Measurements from ENCODE around the gene HFE.
"Not testable (repeated sequence)": the region's sequence is repeated elsewhere in the genome, so short reads cannot be mapped to it uniquely, and the experiment has no call there.

Gene HFE

DNA sequence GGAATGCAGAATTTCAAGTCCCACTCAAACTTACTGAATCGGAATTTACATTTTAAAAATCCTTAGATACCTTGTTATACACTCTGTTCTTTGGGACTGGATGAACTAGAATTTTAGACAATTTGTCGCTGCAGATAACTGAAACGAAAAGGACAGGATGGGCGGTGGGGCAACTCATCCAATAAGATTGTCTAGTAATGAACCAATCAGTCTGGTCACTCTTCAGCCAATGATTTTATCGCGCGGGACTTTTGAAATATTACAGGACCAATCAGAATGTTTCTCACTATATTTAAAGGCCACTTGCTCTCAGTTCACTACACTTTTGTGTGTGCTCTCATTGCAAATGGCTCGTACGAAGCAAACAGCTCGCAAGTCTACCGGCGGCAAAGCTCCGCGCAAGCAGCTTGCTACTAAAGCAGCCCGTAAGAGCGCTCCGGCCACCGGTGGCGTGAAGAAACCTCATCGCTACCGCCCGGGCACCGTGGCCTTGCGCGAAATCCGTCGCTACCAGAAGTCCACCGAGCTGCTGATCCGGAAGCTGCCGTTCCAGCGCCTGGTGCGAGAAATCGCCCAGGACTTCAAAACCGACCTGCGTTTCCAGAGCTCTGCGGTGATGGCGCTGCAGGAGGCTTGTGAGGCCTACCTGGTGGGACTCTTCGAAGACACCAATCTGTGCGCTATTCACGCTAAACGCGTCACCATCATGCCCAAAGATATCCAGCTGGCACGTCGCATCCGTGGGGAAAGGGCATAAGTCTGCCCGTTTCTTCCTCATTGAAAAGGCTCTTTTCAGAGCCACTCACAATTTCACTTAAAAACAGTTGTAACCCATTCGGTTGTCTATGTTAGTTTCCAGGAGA lies 41.9 kb upstream of the HFE start:
- POLR2A ChIA-PET: interaction anchor here (1.0 to 22.3 kb wide), 4 partner anchors 11 to 112 kb away, joined by 3 to 715 read pairs (median 11); a partner anchor contains a TSS
- TF ChIP-seq FOXA1 (IDR thresholded peaks at IDR 0.05) (no peak), SUZ12 (IDR thresholded peaks at IDR 0.05) (no peak), L3MBTL2 (conservative IDR thresholded peaks at IDR 0.05) (no peak), NFRKB (IDR thresholded peaks at IDR 0.05) (no peak), TARDBP (IDR thresholded peaks at IDR 0.05) (no peak), FOXK2 (IDR thresholded peaks at IDR 0.05) (no peak), HDGF (IDR thresholded peaks at IDR 0.05; ENCODE audit: borderline replicate concordance) (no peak), BHLHE40 (IDR thresholded peaks at IDR 0.05; ENCODE audit: borderline replicate concordance) (no peak), LEF1 (IDR thresholded peaks at IDR 0.05; ENCODE audit: borderline replicate concordance) (no peak)
- TF ChIP-seq, protein P1, sequence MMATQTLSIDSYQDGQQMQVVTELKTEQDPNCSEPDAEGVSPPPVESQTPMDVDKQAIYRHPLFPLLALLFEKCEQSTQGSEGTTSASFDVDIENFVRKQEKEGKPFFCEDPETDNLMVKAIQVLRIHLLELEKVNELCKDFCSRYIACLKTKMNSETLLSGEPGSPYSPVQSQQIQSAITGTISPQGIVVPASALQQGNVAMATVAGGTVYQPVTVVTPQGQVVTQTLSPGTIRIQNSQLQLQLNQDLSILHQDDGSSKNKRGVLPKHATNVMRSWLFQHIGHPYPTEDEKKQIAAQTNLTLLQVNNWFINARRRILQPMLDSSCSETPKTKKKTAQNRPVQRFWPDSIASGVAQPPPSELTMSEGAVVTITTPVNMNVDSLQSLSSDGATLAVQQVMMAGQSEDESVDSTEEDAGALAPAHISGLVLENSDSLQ (IDR thresholded peaks at IDR 0.05): no peak
- CTCF ChIA-PET: no interaction called here
- DNase-seq (ENCODE audit: extremely low spot score): no peak

DNA sequence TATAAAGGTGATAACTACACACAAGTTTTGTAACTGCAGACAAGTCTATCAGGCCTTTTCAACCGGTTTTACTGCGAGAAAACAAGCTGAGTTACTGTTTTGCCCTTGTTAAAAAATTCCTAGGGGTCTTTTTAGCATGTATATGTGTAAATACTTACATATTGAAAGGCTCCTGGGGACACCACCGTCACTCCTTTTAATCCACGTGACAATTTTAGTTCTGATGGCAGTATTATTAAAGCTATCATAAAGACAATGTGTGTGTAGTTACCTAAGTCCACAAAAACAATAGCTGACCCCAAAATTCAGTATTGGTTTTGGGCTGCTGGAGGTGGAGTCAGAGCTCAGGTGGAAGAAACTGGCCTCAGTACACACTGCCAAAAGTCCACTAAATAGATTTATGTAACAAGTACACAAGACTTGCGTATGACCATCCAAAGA lies 41.3 kb upstream of the HFE start:
- TF ChIP-seq L3MBTL2 (conservative IDR thresholded peaks at IDR 0.05) (no peak), BHLHE40 (IDR thresholded peaks at IDR 0.05; ENCODE audit: borderline replicate concordance) (no peak), FOXK2 (IDR thresholded peaks at IDR 0.05) (no peak), SP1 (IDR thresholded peaks at IDR 0.05) (no peak)
- ChIA-PET POLR2A (interaction anchor here (1.0 to 22.3 kb wide), 4 partner anchors 10 to 111 kb away, joined by 3 to 715 read pairs (median 11); a partner anchor contains a TSS), CTCF (no interaction called here)
- no peak for DNase-seq (ENCODE audit: extremely low spot score)

DNA sequence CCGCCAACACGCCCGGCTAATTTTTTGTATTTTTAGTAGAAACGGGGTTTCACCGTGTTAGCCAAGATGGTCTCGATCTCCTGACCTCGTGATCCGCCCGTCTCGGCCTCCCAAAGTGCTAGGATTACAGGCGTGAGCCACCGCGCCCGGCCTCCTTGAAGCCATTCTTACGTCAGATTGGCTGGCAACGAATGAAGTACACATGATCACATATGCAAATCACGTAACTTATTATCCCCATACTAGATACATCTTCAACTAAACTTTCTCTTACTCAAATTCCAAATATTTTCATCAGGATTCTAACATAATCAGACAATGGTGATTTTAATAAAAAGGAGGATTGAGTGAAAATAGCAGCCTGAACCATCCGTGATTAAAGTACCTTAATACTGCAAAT lies 39.9 kb upstream of the HFE start:
- CTCF ChIA-PET; DNase-seq (ENCODE audit: extremely low spot score): not testable (repeated sequence)
- POLR2A ChIA-PET: interaction anchor here (22.3 kb wide), 1 partner anchor 21 kb away, joined by 715 read pairs; a partner anchor contains a TSS

DNA sequence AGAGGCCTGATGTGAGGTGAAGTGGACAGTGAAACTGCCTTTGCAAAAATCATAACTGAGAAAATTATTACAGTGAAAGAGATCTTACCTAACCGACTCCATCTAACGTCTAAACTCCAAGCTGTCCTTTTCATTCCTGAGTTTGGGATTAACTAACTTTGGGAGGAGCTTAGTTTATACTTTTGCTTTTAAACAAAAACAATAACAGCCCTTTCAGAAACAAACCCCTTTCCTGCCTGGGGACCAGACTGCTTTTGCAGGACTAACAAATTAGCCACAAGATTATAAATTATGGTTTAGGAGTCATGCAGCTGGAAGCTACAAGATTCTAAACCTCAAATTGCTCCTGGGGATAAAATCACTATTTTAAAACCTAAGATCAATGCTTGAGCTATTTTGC lies 38.6 kb upstream of the HFE start:
- no peak for DNase-seq (ENCODE audit: extremely low spot score)
- CTCF ChIA-PET: interaction anchor here (1.2 kb wide), 1 partner anchor 22 kb away, joined by 6 read pairs; no protein-coding TSS in a partner anchor
- POLR2A ChIA-PET: interaction anchor here (1.1 to 22.3 kb wide), 4 partner anchors 8 to 1844 kb away, joined by 3 to 715 read pairs (median 4); a partner anchor contains a TSS
- TF ChIP-seq, protein P1 (IDR thresholded peaks at IDR 0.05): no peak
- TF ChIP-seq CTBP1 (IDR thresholded peaks at IDR 0.05; ENCODE audit: borderline replicate concordance): no peak
- no peak for TF ChIP-seq FOXK2 (IDR thresholded peaks at IDR 0.05)
- no peak for TF ChIP-seq TARDBP (IDR thresholded peaks at IDR 0.05)
- no peak for TF ChIP-seq ELF4 (IDR thresholded peaks at IDR 0.05)
- no peak for TF ChIP-seq L3MBTL2 (conservative IDR thresholded peaks at IDR 0.05)
- TF ChIP-seq LEF1 (IDR thresholded peaks at IDR 0.05; ENCODE audit: borderline replicate concordance): no peak
- TF ChIP-seq ZNF384 (IDR thresholded peaks at IDR 0.05): no peak
- TF ChIP-seq NFRKB (IDR thresholded peaks at IDR 0.05): no peak
- no peak for TF ChIP-seq HDGF (IDR thresholded peaks at IDR 0.05; ENCODE audit: borderline replicate concordance)
- TF ChIP-seq SUZ12 (IDR thresholded peaks at IDR 0.05): no peak
- no peak for TF ChIP-seq FOXM1 (IDR thresholded peaks at IDR 0.05; ENCODE audit: borderline replicate concordance)
- no peak for TF ChIP-seq BHLHE40 (IDR thresholded peaks at IDR 0.05; ENCODE audit: borderline replicate concordance)
- no peak for TF ChIP-seq FOXA1 (IDR thresholded peaks at IDR 0.05)
- TF ChIP-seq SP1 (IDR thresholded peaks at IDR 0.05): no peak
- no peak for TF ChIP-seq ARNT (IDR thresholded peaks at IDR 0.05)

DNA sequence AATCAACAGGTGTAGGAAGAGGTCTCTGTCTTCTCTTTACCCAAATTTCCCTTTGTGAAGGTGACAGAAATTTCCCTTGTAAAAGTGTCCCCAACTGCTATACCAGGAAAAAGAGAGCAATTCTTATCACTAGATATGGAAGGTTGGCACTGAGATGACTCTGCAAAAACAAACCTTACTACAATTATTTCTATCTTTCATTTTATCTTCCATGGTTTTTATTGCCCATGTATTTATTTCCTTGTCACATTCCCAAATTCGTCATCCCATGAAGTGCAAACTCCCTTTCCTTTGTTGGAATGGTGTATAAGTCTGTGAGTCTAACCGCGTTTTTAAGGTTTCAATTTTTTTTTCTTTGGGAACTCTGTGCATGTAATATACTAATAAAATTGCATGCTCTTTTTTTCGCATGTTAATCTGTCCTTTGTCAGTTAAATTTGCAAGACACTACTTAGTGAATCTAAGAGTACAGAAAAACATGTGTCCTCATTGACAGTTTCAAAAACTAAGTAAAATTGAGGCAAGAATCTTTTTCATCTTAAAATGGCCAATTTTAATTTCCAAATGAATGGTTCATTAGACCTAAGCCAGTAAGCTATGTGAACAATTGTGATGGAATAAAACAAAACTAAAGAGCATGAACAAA lies 35.4 kb upstream of the HFE start:
- DNase-seq (ENCODE audit: extremely low spot score): no peak
- ChIA-PET POLR2A (interaction anchor here (22.3 kb wide), 1 partner anchor 25 kb away, joined by 715 read pairs; a partner anchor contains a TSS), CTCF (interaction anchor here (0.7 kb wide), 1 partner anchor 107 kb away, joined by 3 read pairs; no protein-coding TSS in a partner anchor)
- no peak for TF ChIP-seq FOXM1 (IDR thresholded peaks at IDR 0.05; ENCODE audit: borderline replicate concordance)
- no peak for TF ChIP-seq NFRKB (IDR thresholded peaks at IDR 0.05)
- TF ChIP-seq BHLHE40 (IDR thresholded peaks at IDR 0.05; ENCODE audit: borderline replicate concordance): no peak
- TF ChIP-seq CTBP1 (IDR thresholded peaks at IDR 0.05; ENCODE audit: borderline replicate concordance): no peak
- no peak for TF ChIP-seq ELF4 (IDR thresholded peaks at IDR 0.05)
- TF ChIP-seq SUZ12 (IDR thresholded peaks at IDR 0.05): no peak
- no peak for TF ChIP-seq SP1 (IDR thresholded peaks at IDR 0.05)
- TF ChIP-seq L3MBTL2 (conservative IDR thresholded peaks at IDR 0.05): no peak
- TF ChIP-seq HDGF (IDR thresholded peaks at IDR 0.05; ENCODE audit: borderline replicate concordance): no peak

GRCh38 chr6:26052762-26053250 lies 34.4 kb upstream of the HFE start:
- POLR2A ChIA-PET: interaction anchor here (22.3 kb wide), 1 partner anchor 26 kb away, joined by 715 read pairs; a partner anchor contains a TSS
- CTCF ChIA-PET; DNase-seq (ENCODE audit: extremely low spot score): not testable (repeated sequence)
